HG03442 (cell line): ENCODE measurements around the gene ADGB.
A peak's percentile ranks its signal among the peaks of the same experiment; 100 is the strongest.
"Not testable (repeated sequence)": the region's sequence is repeated elsewhere in the genome, so short reads cannot be mapped to it uniquely, and the experiment has no call there.

Source experiments
- ATAC-seq: cut with Tn5 transposase; IDR thresholded peaks from one replicate; pipeline ENCODE4 v1.9.1; 2021; ENCODE audit warnings: mild to moderate bottlenecking, moderate library complexity; ENCODE audit not compliant: unreplicated experiment

The ADGB gene

GRCh38 chr6:146814148-146814750 is 215.5 kb downstream of the ADGB start:
- no peak for ATAC-seq

- ATAC-seq, result not testable (repeated sequence)
These were observed 217.0 kb downstream of the ADGB start for GRCh38 chr6:146815511-146816462.

DNA sequence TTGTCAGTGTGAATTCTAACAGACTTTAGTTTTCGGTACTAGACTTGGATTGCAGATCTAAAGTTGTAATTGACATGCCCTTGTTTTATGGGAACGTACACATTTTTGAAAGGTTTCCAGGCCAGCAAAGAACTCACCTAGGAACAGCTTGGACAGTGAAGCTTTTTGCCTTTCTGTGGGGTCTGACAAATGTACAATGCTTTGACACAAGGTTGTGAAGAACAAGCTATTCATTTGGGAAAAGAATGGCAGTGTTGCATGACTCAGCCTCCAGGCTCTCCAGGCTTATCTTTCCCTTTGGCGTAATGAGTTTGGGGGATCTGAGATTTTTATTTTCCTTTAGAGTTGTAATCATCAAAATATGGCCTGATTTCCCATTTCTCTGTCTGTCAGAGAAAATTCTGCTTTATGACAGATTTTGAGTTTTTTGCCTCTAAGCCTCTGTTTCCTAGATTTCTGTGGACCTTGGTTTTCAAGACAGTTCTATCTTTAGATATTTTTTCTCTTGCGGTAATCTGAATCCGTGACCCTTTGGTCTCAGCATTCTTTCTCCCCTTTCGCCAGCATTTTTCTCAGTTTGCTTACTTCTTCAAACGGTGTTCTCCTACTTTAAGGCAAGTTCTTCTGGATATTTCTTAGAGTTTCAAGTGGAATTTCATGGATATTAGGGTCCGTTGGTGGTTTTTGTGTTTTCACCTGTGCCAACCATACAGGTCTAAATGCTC is 221.0 kb downstream of the ADGB start:
- no peak for ATAC-seq

- no peak for ATAC-seq
These were observed 228.6 kb downstream of the ADGB start for GRCh38 chr6:146827216-146827928.

DNA sequence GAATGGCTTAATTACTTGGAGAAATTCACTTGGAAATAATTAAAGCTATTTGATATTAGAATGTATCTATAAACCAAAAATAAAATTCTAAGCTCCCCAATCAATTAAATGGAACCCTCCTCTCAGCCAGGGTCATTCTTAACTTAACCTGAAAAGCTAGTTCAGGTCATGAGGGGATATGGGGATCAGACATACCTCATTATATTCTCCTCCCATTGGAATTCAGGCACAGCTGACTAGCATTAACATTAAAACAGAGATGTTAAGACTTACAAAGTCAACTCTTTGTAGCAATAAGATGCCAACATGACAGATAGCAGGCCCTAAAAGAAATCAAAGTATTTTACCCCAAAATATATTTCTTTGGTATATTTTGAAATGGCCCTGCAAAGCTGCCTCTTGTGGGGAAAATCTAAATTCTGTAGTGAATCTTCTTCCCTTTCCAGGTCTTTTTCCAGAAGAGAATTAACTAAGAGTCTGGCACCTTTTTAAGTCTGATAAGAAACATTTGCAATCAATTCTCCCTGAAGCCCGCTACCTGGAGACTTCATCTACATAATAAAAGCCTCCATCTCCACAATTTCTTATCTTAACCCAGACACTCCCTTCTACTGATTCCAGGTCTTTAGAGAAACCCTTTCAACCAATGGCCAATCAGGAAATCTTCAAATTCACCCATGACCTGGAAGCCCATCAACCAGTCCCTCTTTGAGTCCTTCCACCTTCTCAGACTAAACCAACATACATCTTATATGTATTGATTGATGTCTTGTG is 231.2 kb downstream of the ADGB start:
- ATAC-seq, result no peak

- no peak for ATAC-seq
These were observed 234.4 kb downstream of the ADGB start for GRCh38 chr6:146833157-146833556.

- ATAC-seq, result no peak
These were observed 241.4 kb downstream of the ADGB start for GRCh38 chr6:146840216-146840615.

GRCh38 chr6:146840641-146841040 is 241.9 kb downstream of the ADGB start:
- ATAC-seq, result no peak

DNA sequence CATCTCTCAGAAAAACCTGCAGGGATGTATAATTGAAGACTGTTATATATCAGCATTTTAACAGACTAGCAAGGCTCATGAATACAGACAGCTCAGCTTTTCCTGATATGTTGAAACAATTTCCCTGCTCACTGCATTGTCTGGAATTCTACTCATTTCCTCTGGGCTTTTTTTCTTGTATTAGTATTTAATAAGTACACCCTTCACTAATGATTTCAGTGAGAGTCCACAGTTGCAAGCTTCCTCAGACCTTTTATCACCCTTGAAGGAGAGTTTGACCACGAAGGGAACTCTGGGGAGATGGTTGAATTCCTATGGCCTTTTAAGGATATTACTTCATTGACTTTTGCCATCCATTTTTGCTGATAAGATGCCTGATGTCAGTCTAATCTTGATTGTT is 248.7 kb downstream of the ADGB start:
- no peak for ATAC-seq

GRCh38 chr6:146850238-146850896 is 251.6 kb downstream of the ADGB start:
- ATAC-seq, result peak; percentile 59

- no peak for ATAC-seq
These were observed 252.2 kb downstream of the ADGB start for GRCh38 chr6:146850981-146851380.

GRCh38 chr6:146851837-146852236 is 253.1 kb downstream of the ADGB start:
- no peak for ATAC-seq

DNA sequence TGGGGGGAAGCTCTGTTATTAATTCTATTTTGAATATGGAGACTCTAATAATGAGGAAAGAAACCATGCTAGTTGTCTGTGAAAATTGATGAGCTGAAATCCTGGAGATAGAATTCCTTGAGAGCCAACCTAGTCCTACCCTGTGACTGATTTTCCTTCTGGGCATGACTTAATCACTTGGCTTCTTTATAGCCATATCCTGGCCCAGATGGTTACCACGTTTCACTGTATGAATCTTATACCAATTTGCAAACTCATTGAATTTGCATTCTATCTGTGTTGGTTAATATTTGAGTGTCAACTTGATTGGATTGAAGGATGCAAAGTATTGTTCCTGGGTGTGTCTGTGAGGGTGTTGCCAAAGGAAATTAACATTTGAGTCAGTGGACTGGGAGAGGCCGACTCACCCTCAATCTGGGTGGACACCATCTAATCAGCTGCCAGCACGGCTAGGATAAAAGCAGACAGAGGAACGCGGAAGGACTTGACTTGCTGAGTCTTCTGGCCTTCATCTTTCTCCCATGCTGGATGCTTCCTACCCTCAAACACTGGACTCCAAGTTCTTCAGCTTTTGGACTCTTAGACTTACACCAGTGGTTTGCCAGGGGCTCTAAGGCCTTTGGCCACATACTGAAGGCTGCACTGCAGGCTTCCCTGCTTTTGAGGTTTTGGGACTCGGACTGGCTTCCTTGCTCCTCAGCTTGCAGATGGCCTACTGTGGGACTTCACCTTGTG is 255.9 kb downstream of the ADGB start:
- not testable (repeated sequence) for ATAC-seq

DNA sequence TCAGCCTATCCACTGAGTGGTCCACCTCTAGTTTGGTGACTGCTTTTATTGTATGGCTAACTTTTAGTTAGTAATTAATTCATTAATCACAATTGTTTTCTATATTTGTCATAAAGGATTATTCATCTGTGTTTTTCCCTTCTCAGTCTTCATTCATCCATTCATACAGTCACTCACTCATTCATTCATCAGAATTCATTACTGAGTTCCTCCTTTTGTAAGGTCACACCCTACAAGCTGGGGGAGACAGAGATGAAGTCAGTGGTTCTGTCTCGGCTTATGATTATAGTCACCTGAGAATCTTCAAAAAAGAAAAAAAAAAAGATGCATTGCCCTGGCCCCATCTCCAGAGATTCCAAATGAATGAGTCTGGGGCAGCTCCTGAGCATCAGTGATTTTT is 257.1 kb downstream of the ADGB start:
- ATAC-seq, result no peak

GRCh38 chr6:146856296-146856695 is 257.5 kb downstream of the ADGB start:
- ATAC-seq, result peak; percentile 68

DNA sequence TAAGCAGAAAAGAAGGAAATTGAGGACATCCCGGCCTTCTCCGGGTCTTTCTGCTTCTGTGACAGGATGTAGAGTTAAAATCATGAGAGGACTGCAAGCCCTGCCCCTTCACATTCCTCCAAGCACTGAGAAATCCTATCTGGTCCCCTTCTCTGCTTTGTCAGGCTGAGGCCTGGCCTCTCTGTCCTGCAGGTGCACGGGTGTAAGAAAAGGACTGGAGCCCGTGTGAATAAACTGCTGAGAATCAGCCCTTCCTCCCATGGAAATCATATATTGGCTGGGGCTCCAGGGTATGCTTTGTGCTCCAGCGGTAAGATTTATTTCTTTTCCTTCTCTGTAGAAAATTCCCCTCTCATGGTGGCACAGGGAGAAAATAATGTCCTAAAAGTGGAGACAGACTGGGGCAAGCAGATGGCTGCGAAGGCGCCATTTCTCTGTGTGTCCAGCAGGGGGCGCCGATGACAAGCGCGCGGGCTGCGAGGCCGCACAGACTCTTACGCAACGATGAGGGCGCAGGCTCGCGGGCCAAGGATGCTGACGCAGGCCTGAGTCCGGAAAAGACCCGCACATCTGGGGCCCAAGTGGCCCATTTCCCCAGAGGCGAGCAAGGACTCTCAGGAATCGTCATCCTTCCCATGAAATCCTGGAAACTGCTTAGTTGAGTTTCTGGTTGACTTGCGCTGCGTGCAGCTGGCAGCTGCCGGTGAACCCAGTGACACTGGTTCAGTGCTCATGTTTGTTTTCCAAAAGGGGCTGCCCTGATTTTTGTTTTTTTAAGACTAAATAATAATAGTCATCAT is 258.6 kb downstream of the ADGB start:
- peak; percentile 81 for ATAC-seq

- ATAC-seq, result peak; percentile 8
These were observed 259.2 kb downstream of the ADGB start for GRCh38 chr6:146857980-146858347.

GRCh38 chr6:146859206-146859605 is 260.4 kb downstream of the ADGB start:
- no peak for ATAC-seq
